GM19239 (cell line): ENCODE measurements around the gene CAPN3.
A peak's percentile ranks its signal among the peaks of the same experiment; 100 is the strongest.

ENCODE experiments used
- DNase-seq: peaks from one replicate; pipeline ENCODE4 v3.0.0; 2011; ENCODE audit warnings: low spot score; ENCODE audit not compliant: insufficient read length
- FAIRE-seq: peaks from 2 replicates; lab custom pipeline; 2011; peaks lifted over from hg19 to GRCh38; lab: Jason Lieb, UNC

The CAPN3 gene

DNA sequence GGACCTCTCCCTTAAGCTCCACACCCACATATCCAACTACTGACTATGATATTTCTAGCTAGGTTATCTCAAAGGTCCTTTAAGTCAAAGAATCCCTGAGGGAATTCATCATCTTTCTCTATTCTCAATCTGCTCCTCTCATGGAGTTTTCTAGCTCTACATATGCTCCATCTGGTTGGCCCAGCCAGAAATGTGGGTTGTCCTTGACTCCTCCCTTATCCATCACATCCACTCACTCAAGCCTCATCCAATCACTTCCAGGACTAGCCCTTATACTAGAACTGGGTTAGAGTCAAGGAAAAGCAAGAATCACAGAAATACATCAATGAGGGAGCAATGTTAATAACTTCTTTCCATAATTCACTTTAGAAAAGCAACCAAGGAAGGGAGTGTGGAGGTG, 86.2 kb downstream of the CAPN3 start:
- no peak for FAIRE-seq
- no peak for DNase-seq

- FAIRE-seq: no peak
Measured at GRCh38 chr15:42447599-42447998, 88.3 kb downstream of the CAPN3 start.

GRCh38 chr15:42448281-42448680, 89.0 kb downstream of the CAPN3 start:
- DNase-seq: no peak
- FAIRE-seq: no peak

More at GRCh38 chr15:42447599-42447998, 88.3 kb downstream of the CAPN3 start:
- DNase-seq: no peak

GRCh38 chr15:42449770-42450424, 90.6 kb downstream of the CAPN3 start:
- no peak for DNase-seq
- FAIRE-seq: no peak

DNA sequence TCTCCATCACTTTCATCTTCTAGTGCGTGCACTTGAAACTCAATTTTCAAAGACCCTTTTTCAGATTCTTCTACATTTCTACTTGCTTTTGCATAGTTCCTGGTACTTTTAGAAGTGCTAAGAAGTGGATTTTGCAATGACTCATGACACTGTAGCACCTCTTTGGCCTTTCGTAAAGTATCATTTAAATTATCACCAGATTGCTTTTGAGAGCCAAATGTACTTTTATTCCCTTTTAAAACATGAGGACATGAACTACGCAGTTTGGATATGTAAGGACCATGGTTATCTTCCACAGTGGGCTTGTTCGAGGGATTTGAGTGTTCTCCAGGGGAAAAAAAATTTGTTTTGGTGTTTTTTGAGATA, 91.1 kb downstream of the CAPN3 start:
- FAIRE-seq (no peak), DNase-seq (no peak)

DNA sequence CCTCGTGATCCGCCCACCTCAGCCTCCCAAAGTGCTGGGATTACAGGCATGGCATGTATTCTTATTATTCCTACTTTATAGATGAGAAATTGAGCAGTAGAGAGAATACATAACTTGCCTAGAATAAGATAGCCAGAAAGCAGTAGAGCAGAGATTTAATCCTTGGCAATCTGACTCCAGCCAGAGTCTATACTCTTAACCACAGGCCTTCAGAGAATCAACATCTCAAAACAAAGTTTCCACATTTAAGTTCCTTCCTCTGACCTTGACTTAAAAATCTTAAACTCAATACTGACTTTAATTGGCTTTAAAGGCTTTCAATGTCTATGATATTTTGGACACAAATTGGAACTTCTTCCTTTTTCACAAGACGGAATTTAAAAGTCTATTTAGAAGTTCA, 94.5 kb downstream of the CAPN3 start:
- FAIRE-seq (no peak), DNase-seq (no peak)

DNA sequence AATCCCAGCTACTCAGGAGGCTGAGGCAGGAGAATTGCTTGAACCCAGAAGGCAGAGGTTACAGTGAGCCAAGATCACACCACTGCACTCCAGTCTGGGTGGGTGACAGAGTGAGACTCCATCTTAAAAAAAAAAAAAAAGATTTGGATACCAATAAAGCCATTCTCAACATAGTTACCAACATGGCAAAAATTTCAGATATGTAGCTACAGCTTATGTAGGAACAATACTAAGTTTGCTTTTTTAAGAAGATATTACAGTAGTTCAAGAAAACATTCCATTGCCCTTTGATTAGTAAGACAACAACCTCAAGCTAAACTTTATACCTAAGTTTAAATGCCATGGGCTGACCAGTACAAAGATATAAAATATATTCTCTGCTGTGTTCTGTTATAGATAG, 97.2 kb downstream of the CAPN3 start:
- DNase-seq (no peak), FAIRE-seq (no peak)

DNA sequence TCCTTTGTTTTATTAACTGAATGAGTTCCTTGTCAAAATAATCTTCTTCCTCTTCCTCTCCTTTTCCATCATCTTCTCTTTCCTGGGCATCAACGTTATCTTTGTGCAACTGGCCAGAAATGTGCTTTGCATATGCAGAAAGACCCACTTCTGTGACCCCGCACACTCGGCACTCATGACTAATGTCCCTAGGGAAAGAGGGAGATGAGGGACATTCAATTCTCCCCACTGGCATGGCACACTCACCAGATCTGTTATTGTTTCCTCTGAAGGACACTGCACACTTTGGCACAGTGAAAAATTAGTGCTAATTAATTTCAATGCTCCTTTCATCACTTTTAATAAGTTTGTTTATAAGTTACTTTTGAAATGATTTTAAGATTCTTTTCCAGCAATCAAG, 97.7 kb downstream of the CAPN3 start:
- DNase-seq (no peak), FAIRE-seq (no peak)

- peak; percentile 27 for DNase-seq
- FAIRE-seq: peak; percentile 67
Measured at GRCh38 chr15:42457445-42458442, 98.4 kb downstream of the CAPN3 start.

DNA sequence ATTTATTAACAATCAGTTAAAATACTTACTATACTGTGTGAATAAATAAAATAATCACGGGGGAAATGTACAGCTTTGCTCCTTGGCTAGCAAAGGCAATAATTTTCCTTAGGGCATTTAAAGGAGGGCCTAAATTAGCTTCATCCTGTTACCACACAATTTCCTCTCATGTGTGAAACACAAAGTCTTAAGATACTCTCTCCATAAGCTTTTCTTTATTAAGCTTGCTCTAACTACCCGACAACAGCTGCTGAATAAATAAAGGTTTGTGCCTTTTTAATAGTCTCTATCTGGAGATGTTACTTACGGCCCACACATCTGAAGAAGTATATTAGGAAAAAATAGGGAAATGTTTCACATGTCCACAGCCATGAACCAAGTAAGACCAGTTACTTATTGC, 102.0 kb downstream of the CAPN3 start:
- FAIRE-seq: no peak
- no peak for DNase-seq
